CD4-positive, alpha-beta T cell (primary cell): Measurements from ENCODE around the gene ZBTB20. TPM values are rescaled to one million over a fixed set of nuclear protein-coding genes. Genes with fewer than 3 reads are reported as not detected.

Experiments used
- ATAC-seq: fragments of 200-7000 bp; cut with Tn5 transposase; one replicate; pipeline ENCODE4 v1.10.0; 2022; ENCODE audit warnings: mild to moderate bottlenecking; ENCODE audit not compliant: poor library complexity
- CTCF ChIA-PET: fragments of 350-600 bp; sonication (Branson Sonifier 250); formaldehyde crosslinking; loops from one replicate; lab custom pipeline; 2021; ENCODE audit warnings: antibody characterized with exemption, inconsistent platforms; lab: Charles Lee
- POLR2A ChIA-PET: fragments of 350-600 bp; sonication (Branson Sonifier 250); formaldehyde crosslinking; loops from one replicate; lab custom pipeline; 2021; ENCODE audit warnings: antibody characterized with exemption, inconsistent platforms; lab: Charles Lee
- DNase-seq, 14 experiments: peaks; one replicate each; pipeline ENCODE4 v3.0.0-alpha.2; 2013 to 2020; ENCODE audit warnings: mixed read lengths in 2 of 14
- H3K27ac ChIP-seq, 2 donors: one replicate each; pipeline versions ENCODE4 v1.5.1 to v1.7.0; 2013; ENCODE audit warnings: low read length in 2 of 2, low read depth in 1 of 2, mild to moderate bottlenecking in 1 of 2
- H3K27me3 ChIP-seq, 2 experiments: 1 replicate in 1 of 2; 2 replicates in 1 of 2; pipeline versions ENCODE4 v1.6.1 to v1.7.0; 2013; ENCODE audit warnings: low read length in 2 of 2, control low read depth in 1 of 2, mild to moderate bottlenecking in 1 of 2, moderate library complexity in 1 of 2; ENCODE audit not compliant: insufficient read depth in 2 of 2, control insufficient read depth in 1 of 2
- H3K36me3 ChIP-seq: one replicate; pipeline ENCODE4 v1.6.1; 2013; ENCODE audit warnings: low read length, control low read depth; ENCODE audit not compliant: insufficient read depth
- H3K4me1 ChIP-seq: one replicate; pipeline ENCODE4 v1.6.1; 2013; ENCODE audit warnings: low read length, control low read depth; ENCODE audit not compliant: insufficient read depth
- H3K4me3 ChIP-seq: one replicate; pipeline ENCODE4 v1.5.1; 2013; ENCODE audit warnings: mild to moderate bottlenecking, low read length, moderate library complexity
- H3K9me3 ChIP-seq, 2 experiments: 1 replicate in 1 of 2; 2 replicates in 1 of 2; pipeline versions ENCODE4 v1.6.1 to v1.7.0; 2013; ENCODE audit warnings: low read length in 2 of 2, mild to moderate bottlenecking in 2 of 2, control low read depth in 1 of 2, moderate library complexity in 1 of 2; ENCODE audit not compliant: control insufficient read depth in 1 of 2, insufficient read depth in 1 of 2
- H3K27ac Mint-ChIP-seq: one replicate; pipeline ENCODE4 v1.8.0; 2020; ENCODE audit warnings: mixed read lengths
- H3K27me3 Mint-ChIP-seq: one replicate; pipeline ENCODE4 v1.8.0; 2021; ENCODE audit warnings: mixed read lengths
- H3K36me3 Mint-ChIP-seq: one replicate; pipeline ENCODE4 v1.8.0; 2021; ENCODE audit warnings: low read depth, mixed read lengths
- H3K4me1 Mint-ChIP-seq: one replicate; pipeline ENCODE4 v1.8.0; 2021; ENCODE audit warnings: low read depth, mixed read lengths
- H3K4me3 Mint-ChIP-seq: one replicate; pipeline ENCODE4 v1.8.0; 2020; ENCODE audit warnings: mild to moderate bottlenecking, mixed read lengths
- H3K9me3 Mint-ChIP-seq: one replicate; pipeline ENCODE4 v1.8.0; 2020; ENCODE audit warnings: mixed read lengths
- CTCF ChIP-seq: fragments of 200-600 bp; IDR thresholded peaks from one replicate; pipeline ENCODE4 v1.8.0; 2022; ENCODE audit warnings: antibody characterized with exemption, mild to moderate bottlenecking
- intact Hi-C, 2 experiments: fragments of 100-400 bp; cut with DNase I in 1 of 2; cut with micrococcal nuclease in 1 of 2; formaldehyde crosslinking; loops; one replicate each; pipeline versions ENCODE4 v1.15.1 to v1.9.0; 2023 to 2025; cut with DNase I, micrococcal nuclease
- total RNA-seq, 174 experiments: library from RNA in 2 of 174; stranded (reverse) in 2 of 174; gene quantifications; one replicate each; pipeline ENCODE4 v1.2.3 and lab custom pipeline; 2021 to 2026

Gene ZBTB20
- total RNA-seq, 2 experiments from 2014 or later: 41.6 to 47.4 TPM

- Mint-ChIP-seq H3K27ac (no peak overlapping the region), H3K9me3 (no peaks in the 10 kb centered on the region), H3K4me1 (peaks cover 8% of the 10 kb centered on the region), H3K4me3 (no peak overlapping the region), H3K36me3 (peaks cover 59% of the 10 kb centered on the region), H3K27me3 (no peaks in the 10 kb centered on the region)
- DNase-seq (no peak), ATAC-seq (no peak)
- Histone ChIP-seq H3K4me3 (no peak overlapping the region), H3K27ac (no peak overlapping the region), H3K4me1 (no peaks in the 10 kb centered on the region), H3K9me3 (no peaks in the 10 kb centered on the region), H3K36me3 (no peaks in the 10 kb centered on the region), H3K27me3 (no peaks in the 10 kb centered on the region)
- no peak for TF ChIP-seq CTCF
- ChIA-PET POLR2A (interaction anchor here (0.6 kb wide), 1 partner anchor 38 kb away, joined by 3 read pairs; no protein-coding TSS in a partner anchor), CTCF (no interaction called here)
- intact Hi-C loops: no loop called here
These were observed 85.1 kb downstream of the ZBTB20 start for GRCh38 chr3:115062009-115062408.

GRCh38 chr3:115052906-115053305, 94.2 kb downstream of the ZBTB20 start:
- Mint-ChIP-seq H3K9me3 (no peaks in the 10 kb centered on the region), H3K27me3 (no peaks in the 10 kb centered on the region), H3K36me3 (no peaks in the 10 kb centered on the region), H3K27ac (no peak overlapping the region), H3K4me3 (no peak overlapping the region), H3K4me1 (peaks cover 10% of the 10 kb centered on the region)
- Histone ChIP-seq H3K36me3 (no peaks in the 10 kb centered on the region), H3K4me1 (no peaks in the 10 kb centered on the region), H3K9me3 (no peaks in the 10 kb centered on the region), H3K4me3 (no peak overlapping the region), H3K27me3 (no peaks in the 10 kb centered on the region), H3K27ac (no peak overlapping the region)
- DNase-seq: no peak
- ChIA-PET POLR2A (no interaction called here), CTCF (no interaction called here)
- no peak for ATAC-seq
- intact Hi-C loops: no loop called here
- no peak for TF ChIP-seq CTCF

GRCh38 chr3:115042351-115042750, 104.7 kb downstream of the ZBTB20 start:
- Mint-ChIP-seq H3K4me3 (no peak overlapping the region), H3K27ac (no peak overlapping the region), H3K4me1 (peaks cover 32% of the 10 kb centered on the region), H3K27me3 (no peaks in the 10 kb centered on the region), H3K9me3 (no peaks in the 10 kb centered on the region), H3K36me3 (no peaks in the 10 kb centered on the region)
- no peak for TF ChIP-seq CTCF
- Histone ChIP-seq H3K27me3 (no peaks in the 10 kb centered on the region), H3K4me1 (no peaks in the 10 kb centered on the region), H3K27ac (no peak overlapping the region), H3K4me3 (no peak overlapping the region), H3K36me3 (no peaks in the 10 kb centered on the region), H3K9me3 (no peaks in the 10 kb centered on the region)
- ChIA-PET CTCF (interaction anchor here (0.8 to 1.2 kb wide), 2 partner anchors 12 to 772 kb away, joined by 3 read pairs; no protein-coding TSS in a partner anchor), POLR2A (interaction anchor here (0.9 to 2.3 kb wide), 2 partner anchors 104 to 167 kb away, joined by 3 to 7 read pairs; no protein-coding TSS in a partner anchor)
- ATAC-seq (no peak), DNase-seq (no peak)
- intact Hi-C loops: loop anchor here (2.0 to 5.0 kb wide), 3 partner anchors 55 to 770 kb away; no protein-coding TSS in a partner anchor
